ENCODE measurements around the gene DNAJA4. TPM values are rescaled to one million over a fixed set of nuclear protein-coding genes. Genes with fewer than 3 reads are reported as not detected.

DNAJA4 gene
- total and polyA plus RNA-seq, 2 of the 8 experiments (the other 6 are each of a cell fraction or from before 2014, with no cell fraction given), result 3.6 to 6.2 TPM

GRCh38 chr15:78306176-78306774 is 41.9 kb downstream of the DNAJA4 start (continued):
- no peak for TF ChIP-seq CHD7 (IDR thresholded peaks at IDR 0.05; ENCODE audit: insufficient replicate concordance, low read length)
- TF ChIP-seq GTF2F1 (IDR thresholded peaks at IDR 0.05; ENCODE audit: borderline replicate concordance, low read depth, low read length), result no peak
- no peak for TF ChIP-seq TAF7 (optimal IDR thresholded peaks at IDR 0.05; ENCODE audit: borderline replicate concordance, low read depth, low read length)
